GM12891 (cell line): Measurements from ENCODE around the gene SMAD3.

ENCODE experiments used
- PAX5 ChIP-seq: IDR thresholded peaks from 2 replicates; pipeline ENCODE4 v1.6.1; 2011; ENCODE audit warnings: low read length, moderate library complexity, mild to moderate bottlenecking; ENCODE audit not compliant: insufficient read depth, severe bottlenecking
- POLR2A ChIP-seq: IDR thresholded peaks from 2 replicates; pipeline ENCODE4 v1.6.1; 2011; ENCODE audit warnings: low read depth, low read length, control low read depth
- POLR2AphosphoS5 ChIP-seq: IDR thresholded peaks from 2 replicates; pipeline ENCODE4 v1.6.1; 2011; ENCODE audit warnings: low read depth, low read length, control low read depth
- POU2F2 ChIP-seq: IDR thresholded peaks from 2 replicates; pipeline ENCODE4 v1.6.1; 2011; ENCODE audit warnings: low read depth, mild to moderate bottlenecking, control low read depth, low read length, moderate library complexity
- SPI1 ChIP-seq: IDR thresholded peaks from 2 replicates; pipeline ENCODE4 v1.6.1; 2011; ENCODE audit warnings: low read depth, low read length, control low read depth
- TAF1 ChIP-seq: IDR thresholded peaks from 2 replicates; pipeline ENCODE4 v1.6.1; 2011; ENCODE audit warnings: low read depth, low read length, control low read depth

DNA sequence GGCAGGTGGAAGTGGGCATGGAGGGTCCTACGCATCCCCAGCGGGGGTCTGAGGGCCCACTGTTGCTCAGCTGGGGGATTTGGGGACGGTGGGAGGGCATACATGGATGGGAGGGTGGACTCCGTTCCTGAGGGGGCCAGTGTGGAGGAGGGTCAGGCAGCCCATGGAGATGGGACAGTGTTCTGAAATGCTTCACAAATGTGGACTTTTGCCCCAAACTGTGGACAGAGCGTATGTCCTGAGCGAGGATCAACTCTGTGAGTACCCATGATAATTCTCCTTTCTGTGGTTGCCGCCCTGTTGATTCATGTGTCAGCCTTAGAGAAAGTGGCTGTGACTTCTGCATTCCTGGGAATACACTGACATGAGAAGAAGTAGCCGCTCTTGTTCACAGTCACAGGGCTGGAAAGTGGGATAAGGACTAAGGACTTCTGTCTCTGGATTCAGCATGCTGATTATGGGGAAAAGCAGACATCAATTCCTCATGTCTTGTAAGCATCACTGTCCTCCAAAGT lies 33.4 kb downstream of the SMAD3 start:
- TF ChIP-seq TAF1 (no peak), POLR2A (no peak), PAX5 (no peak), POLR2AphosphoS5 (no peak), POU2F2 (no peak), SPI1 (no peak)
